HepG2 (cell line): ENCODE results near the gene AGRN. TPM values are rescaled to one million over a fixed set of nuclear protein-coding genes. Genes with fewer than 3 reads are reported as not detected.
A peak's percentile ranks its signal among the peaks of the same experiment; 100 is the strongest.

ENCODE experiments used
- ARNTL ChIP-seq: sonication (generic); formaldehyde crosslinking; IDR thresholded peaks from 2 replicates; pipeline ENCODE4 v1.4.0; 2020; ENCODE audit warnings: mild to moderate bottlenecking, missing genetic modification reagents
- DPF2 ChIP-seq: sonication (generic); formaldehyde crosslinking; IDR thresholded peaks from 2 replicates; pipeline ENCODE4 v1.4.0; 2020; ENCODE audit warnings: mild to moderate bottlenecking, low read depth, missing genetic modification reagents, borderline replicate concordance
- EED ChIP-seq: sonication (generic); formaldehyde crosslinking; IDR thresholded peaks from 2 replicates; pipeline ENCODE4 v1.5.0; 2020; ENCODE audit warnings: mild to moderate bottlenecking, missing genetic modification reagents
- ELF3 ChIP-seq: IDR thresholded peaks from 2 replicates; pipeline ENCODE4 v1.6.1; 2016; ENCODE audit warnings: missing genetic modification reagents, missing compliant biosample characterization
- FOXC1 ChIP-seq: sonication (generic); formaldehyde crosslinking; IDR thresholded peaks from 2 replicates; pipeline ENCODE4 v1.8.0; 2022; ENCODE audit warnings: mild to moderate bottlenecking, missing genetic modification reagents, borderline replicate concordance
- GATAD2A ChIP-seq: IDR thresholded peaks from 2 replicates; pipeline ENCODE4 v1.6.1; 2016
- HNRNPH1 ChIP-seq: fragments of 200-400 bp; formaldehyde crosslinking; optimal IDR thresholded peaks from 2 replicates; pipeline ENCODE3; 2017; ENCODE audit warnings: mild to moderate bottlenecking, low read depth, low read length
- MBD4 ChIP-seq: IDR thresholded peaks from 2 replicates; pipeline ENCODE4 v1.6.1; 2012; ENCODE audit warnings: low read length, inconsistent platforms, borderline replicate concordance
- SALL1 ChIP-seq: sonication (generic); formaldehyde crosslinking; IDR thresholded peaks from 2 replicates; pipeline ENCODE4 v1.8.0; 2022; ENCODE audit warnings: mild to moderate bottlenecking, missing genetic modification reagents
- XBP1 ChIP-seq: sonication (generic); formaldehyde crosslinking; IDR thresholded peaks from 2 replicates; pipeline ENCODE4 v1.5.0; 2020; ENCODE audit warnings: missing genetic modification reagents
- ZNF230 ChIP-seq: sonication (generic); formaldehyde crosslinking; IDR thresholded peaks from 2 replicates; pipeline ENCODE4 v1.4.0; 2020; ENCODE audit warnings: mild to moderate bottlenecking, missing genetic modification reagents
- ZNF335 ChIP-seq: sonication (generic); formaldehyde crosslinking; IDR thresholded peaks from 2 replicates; pipeline ENCODE4 v1.4.0; 2020; ENCODE audit warnings: missing genetic modification reagents
- ZNF343 ChIP-seq: sonication (generic); formaldehyde crosslinking; IDR thresholded peaks from 2 replicates; pipeline ENCODE4 v1.4.0; 2020; ENCODE audit warnings: mild to moderate bottlenecking, missing genetic modification reagents
- ZNF709 ChIP-seq: sonication (generic); formaldehyde crosslinking; IDR thresholded peaks from 2 replicates; pipeline ENCODE4 v1.5.0; 2020; ENCODE audit warnings: mild to moderate bottlenecking, missing genetic modification reagents
- ZNF747 ChIP-seq: sonication (generic); formaldehyde crosslinking; IDR thresholded peaks from 2 replicates; pipeline ENCODE4 v1.8.1; 2023; ENCODE audit warnings: missing genetic modification reagents, mild to moderate bottlenecking, borderline replicate concordance
- ZNF788 ChIP-seq: sonication (generic); formaldehyde crosslinking; IDR thresholded peaks from 2 replicates; pipeline ENCODE4 v1.5.0; 2020; ENCODE audit warnings: mild to moderate bottlenecking, missing genetic modification reagents, borderline replicate concordance
- polyA plus RNA-seq, 8 experiments: library from polyadenylated mRNA; depleted of rRNA in 3 of 8; stranded (reverse) in 7 of 8; unstranded in 1 of 8; fragments of >200 nt; fragmentation: Illumina TruSeq in 4 of 8; extraction: Trizol in 4 of 8; gene quantifications; 2 replicates each; pipeline versions ENCODE4 v1.2.1 to v1.2.3, GENCODE V29; 2011 to 2016; ENCODE audit warnings: low read depth in 4 of 8, missing spikeins in 1 of 8, mixed read lengths in 1 of 8; ENCODE audit not compliant: insufficient read depth in 1 of 8
- total RNA-seq, 5 experiments: library from RNA; depleted of rRNA; stranded (reverse); fragments of >200 nt; fragmentation: Illumina TruSeq; extraction: Trizol; gene quantifications; 2 replicates each; pipeline ENCODE4 v1.2.3, GENCODE V29; 2016; ENCODE audit warnings: low read depth in 1 of 5
- TF ChIP-seq, protein P1 (sequence below): sonication (generic); IDR thresholded peaks from 2 replicates; pipeline ENCODE4 v1.6.1; 2016; ENCODE audit warnings: low read depth, borderline replicate concordance
- TF ChIP-seq, protein P2 (sequence below): IDR thresholded peaks from 2 replicates; pipeline ENCODE4 v1.6.1; 2016
- TF ChIP-seq, protein P3 (sequence below): sonication (generic); formaldehyde crosslinking; IDR thresholded peaks from 2 replicates; pipeline ENCODE4 v1.9.0; 2022; ENCODE audit warnings: missing genetic modification reagents, mild to moderate bottlenecking, borderline replicate concordance
- TF ChIP-seq, protein P4 (sequence below): sonication (generic); formaldehyde crosslinking; IDR thresholded peaks from 2 replicates; pipeline ENCODE4 v1.5.1; 2020; ENCODE audit warnings: mild to moderate bottlenecking, missing genetic modification reagents, moderate library complexity
- TF ChIP-seq, protein P5 (sequence below): IDR thresholded peaks from 2 replicates; pipeline ENCODE4 v1.6.1; 2016; ENCODE audit warnings: missing genetic modification reagents, missing compliant biosample characterization

AGRN gene
- total and polyA plus RNA-seq, 2 of the 13 experiments (the other 11 are each of a cell fraction or from before 2014, with no cell fraction given): 29.8 to 65.2 TPM

DNA sequence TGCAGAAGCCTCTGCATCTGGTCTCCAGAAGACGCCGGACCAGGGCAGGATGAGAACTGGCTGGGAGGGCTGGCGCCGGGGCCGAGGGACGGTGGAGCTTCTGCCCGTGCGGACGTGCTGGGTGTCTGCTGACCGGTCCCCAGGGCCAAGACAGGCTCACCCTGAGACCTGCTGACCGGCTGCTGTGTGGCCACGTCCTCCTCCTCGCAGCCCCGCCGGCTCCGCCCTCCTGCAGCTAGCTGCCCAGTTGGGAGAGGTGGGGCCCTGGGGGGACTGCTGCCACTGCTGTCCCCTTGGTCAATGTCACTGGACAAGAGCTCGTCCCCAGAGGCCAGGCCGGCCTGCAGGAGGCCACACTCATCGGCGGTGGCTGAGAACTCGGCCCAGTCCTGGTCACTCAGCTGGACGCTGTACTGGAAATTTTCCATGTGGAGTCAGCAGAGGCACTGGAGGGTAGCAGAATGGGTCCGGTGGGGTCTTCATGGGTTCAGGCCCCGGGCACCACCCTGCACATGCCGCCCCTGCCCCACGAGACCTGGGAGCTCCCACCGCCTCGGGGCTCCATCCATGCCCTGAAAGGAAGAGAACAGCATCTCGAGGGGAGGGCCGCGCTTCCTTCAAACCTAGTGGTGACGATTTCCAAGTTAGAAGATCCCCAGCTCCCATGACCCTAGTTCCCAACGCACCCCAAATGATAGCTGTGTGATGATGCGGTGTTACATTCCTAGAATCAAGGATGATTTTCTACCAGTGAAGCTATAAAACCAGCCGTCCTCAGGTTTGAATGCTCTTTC is 39.1 kb upstream of the AGRN start (continued):
- TF ChIP-seq DPF2 (CRISPR knock-in tag) (no peak), ARNTL (CRISPR knock-in tag) (0 out of 2 replicates have a peak, but pooled peaks have one; percentile 30), ZNF747 (CRISPR knock-in tag) (no peak), XBP1 (0 out of 2 replicates have a peak, but pooled peaks have one; percentile 27), EED (no peak), ZNF709 (CRISPR knock-in tag) (peak; percentile 67; the same call in 1 of the 2 replicates), ZNF343 (CRISPR knock-in tag) (0 out of 2 replicates have a peak, but pooled peaks have one; percentile 37), SALL1 (CRISPR knock-in tag) (peak; percentile 55; the same call in 1 of the 2 replicates), GATAD2A (CRISPR knock-in tag) (peak; percentile 34; the same call in 1 of the 2 replicates), MBD4 (no peak), ZNF230 (CRISPR knock-in tag) (0 out of 2 replicates have a peak, but pooled peaks have one; percentile 68), ELF3 (no peak), ZNF335 (CRISPR knock-in tag) (0 out of 2 replicates have a peak, but pooled peaks have one; percentile 36), FOXC1 (CRISPR knock-in tag) (no peak), HNRNPH1 (no peak), ZNF788 (CRISPR knock-in tag) (peak; percentile 33; the same call in 1 of the 2 replicates)
- TF ChIP-seq, protein P1, sequence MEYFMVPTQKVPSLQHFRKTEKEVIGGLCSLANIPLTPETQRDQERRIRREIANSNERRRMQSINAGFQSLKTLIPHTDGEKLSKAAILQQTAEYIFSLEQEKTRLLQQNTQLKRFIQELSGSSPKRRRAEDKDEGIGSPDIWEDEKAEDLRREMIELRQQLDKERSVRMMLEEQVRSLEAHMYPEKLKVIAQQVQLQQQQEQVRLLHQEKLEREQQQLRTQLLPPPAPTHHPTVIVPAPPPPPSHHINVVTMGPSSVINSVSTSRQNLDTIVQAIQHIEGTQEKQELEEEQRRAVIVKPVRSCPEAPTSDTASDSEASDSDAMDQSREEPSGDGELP: peak; percentile 20; the same call in 1 of the 2 replicates
- TF ChIP-seq, protein P2, sequence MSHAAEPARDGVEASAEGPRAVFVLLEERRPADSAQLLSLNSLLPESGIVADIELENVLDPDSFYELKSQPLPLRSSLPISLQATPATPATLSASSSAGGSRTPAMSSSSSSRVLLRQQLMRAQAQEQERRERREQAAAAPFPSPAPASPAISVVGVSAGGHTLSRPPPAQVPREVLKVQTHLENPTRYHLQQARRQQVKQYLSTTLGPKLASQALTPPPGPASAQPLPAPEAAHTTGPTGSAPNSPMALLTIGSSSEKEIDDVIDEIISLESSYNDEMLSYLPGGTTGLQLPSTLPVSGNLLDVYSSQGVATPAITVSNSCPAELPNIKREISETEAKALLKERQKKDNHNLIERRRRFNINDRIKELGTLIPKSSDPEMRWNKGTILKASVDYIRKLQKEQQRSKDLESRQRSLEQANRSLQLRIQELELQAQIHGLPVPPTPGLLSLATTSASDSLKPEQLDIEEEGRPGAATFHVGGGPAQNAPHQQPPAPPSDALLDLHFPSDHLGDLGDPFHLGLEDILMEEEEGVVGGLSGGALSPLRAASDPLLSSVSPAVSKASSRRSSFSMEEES (CRISPR knock-in tag): 0 out of 2 replicates have a peak, but pooled peaks have one; percentile 39
- TF ChIP-seq, protein P3, sequence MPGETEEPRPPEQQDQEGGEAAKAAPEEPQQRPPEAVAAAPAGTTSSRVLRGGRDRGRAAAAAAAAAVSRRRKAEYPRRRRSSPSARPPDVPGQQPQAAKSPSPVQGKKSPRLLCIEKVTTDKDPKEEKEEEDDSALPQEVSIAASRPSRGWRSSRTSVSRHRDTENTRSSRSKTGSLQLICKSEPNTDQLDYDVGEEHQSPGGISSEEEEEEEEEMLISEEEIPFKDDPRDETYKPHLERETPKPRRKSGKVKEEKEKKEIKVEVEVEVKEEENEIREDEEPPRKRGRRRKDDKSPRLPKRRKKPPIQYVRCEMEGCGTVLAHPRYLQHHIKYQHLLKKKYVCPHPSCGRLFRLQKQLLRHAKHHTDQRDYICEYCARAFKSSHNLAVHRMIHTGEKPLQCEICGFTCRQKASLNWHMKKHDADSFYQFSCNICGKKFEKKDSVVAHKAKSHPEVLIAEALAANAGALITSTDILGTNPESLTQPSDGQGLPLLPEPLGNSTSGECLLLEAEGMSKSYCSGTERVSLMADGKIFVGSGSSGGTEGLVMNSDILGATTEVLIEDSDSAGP (CRISPR knock-in tag): 0 out of 2 replicates have a peak, but pooled peaks have one; percentile 42
- TF ChIP-seq, protein P4, sequence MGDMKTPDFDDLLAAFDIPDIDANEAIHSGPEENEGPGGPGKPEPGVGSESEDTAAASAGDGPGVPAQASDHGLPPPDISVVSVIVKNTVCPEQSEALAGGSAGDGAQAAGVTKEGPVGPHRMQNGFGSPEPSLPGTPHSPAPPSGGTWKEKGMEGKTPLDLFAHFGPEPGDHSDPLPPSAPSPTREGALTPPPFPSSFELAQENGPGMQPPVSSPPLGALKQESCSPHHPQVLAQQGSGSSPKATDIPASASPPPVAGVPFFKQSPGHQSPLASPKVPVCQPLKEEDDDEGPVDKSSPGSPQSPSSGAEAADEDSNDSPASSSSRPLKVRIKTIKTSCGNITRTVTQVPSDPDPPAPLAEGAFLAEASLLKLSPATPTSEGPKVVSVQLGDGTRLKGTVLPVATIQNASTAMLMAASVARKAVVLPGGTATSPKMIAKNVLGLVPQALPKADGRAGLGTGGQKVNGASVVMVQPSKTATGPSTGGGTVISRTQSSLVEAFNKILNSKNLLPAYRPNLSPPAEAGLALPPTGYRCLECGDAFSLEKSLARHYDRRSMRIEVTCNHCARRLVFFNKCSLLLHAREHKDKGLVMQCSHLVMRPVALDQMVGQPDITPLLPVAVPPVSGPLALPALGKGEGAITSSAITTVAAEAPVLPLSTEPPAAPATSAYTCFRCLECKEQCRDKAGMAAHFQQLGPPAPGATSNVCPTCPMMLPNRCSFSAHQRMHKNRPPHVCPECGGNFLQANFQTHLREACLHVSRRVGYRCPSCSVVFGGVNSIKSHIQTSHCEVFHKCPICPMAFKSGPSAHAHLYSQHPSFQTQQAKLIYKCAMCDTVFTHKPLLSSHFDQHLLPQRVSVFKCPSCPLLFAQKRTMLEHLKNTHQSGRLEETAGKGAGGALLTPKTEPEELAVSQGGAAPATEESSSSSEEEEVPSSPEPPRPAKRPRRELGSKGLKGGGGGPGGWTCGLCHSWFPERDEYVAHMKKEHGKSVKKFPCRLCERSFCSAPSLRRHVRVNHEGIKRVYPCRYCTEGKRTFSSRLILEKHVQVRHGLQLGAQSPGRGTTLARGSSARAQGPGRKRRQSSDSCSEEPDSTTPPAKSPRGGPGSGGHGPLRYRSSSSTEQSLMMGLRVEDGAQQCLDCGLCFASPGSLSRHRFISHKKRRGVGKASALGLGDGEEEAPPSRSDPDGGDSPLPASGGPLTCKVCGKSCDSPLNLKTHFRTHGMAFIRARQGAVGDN (CRISPR knock-in tag): peak; percentile 82
- TF ChIP-seq, protein P5, sequence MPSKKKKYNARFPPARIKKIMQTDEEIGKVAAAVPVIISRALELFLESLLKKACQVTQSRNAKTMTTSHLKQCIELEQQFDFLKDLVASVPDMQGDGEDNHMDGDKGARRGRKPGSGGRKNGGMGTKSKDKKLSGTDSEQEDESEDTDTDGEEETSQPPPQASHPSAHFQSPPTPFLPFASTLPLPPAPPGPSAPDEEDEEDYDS (CRISPR knock-in tag): peak; percentile 68; the same call in 1 of the 2 replicates
